WTC11 (cell line): ENCODE results near the gene TMX2.

Source experiments
- ELF4 ChIP-seq: sonication (generic); formaldehyde crosslinking; IDR thresholded peaks from 2 replicates; pipeline ENCODE4 v1.8.1; 2022; ENCODE audit warnings: low read depth, mild to moderate bottlenecking, moderate library complexity, missing genetic modification reagents
- KAT7 ChIP-seq: sonication (generic); formaldehyde crosslinking; IDR thresholded peaks from 2 replicates; pipeline ENCODE4 v1.8.1; 2023; ENCODE audit warnings: missing genetic modification reagents, mild to moderate bottlenecking, borderline replicate concordance
- RELA ChIP-seq: sonication (generic); formaldehyde crosslinking; IDR thresholded peaks from 2 replicates; pipeline ENCODE4 v1.8.1; 2022; ENCODE audit warnings: missing genetic modification reagents, mild to moderate bottlenecking, borderline replicate concordance
- TEAD1 ChIP-seq: sonication (generic); formaldehyde crosslinking; IDR thresholded peaks from 2 replicates; pipeline ENCODE4 v1.8.0; 2022; ENCODE audit warnings: mild to moderate bottlenecking, missing genetic modification reagents
- TF ChIP-seq, protein P1 (sequence below): sonication (generic); formaldehyde crosslinking; IDR thresholded peaks from 2 replicates; pipeline ENCODE4 v1.8.1; 2022; ENCODE audit warnings: low read depth, missing genetic modification reagents, borderline replicate concordance
- TF ChIP-seq, protein P2 (sequence below): fragments of 200-600 bp; IDR thresholded peaks from 2 replicates; pipeline ENCODE4 v1.8.0; 2022; ENCODE audit warnings: antibody characterized with exemption

DNA sequence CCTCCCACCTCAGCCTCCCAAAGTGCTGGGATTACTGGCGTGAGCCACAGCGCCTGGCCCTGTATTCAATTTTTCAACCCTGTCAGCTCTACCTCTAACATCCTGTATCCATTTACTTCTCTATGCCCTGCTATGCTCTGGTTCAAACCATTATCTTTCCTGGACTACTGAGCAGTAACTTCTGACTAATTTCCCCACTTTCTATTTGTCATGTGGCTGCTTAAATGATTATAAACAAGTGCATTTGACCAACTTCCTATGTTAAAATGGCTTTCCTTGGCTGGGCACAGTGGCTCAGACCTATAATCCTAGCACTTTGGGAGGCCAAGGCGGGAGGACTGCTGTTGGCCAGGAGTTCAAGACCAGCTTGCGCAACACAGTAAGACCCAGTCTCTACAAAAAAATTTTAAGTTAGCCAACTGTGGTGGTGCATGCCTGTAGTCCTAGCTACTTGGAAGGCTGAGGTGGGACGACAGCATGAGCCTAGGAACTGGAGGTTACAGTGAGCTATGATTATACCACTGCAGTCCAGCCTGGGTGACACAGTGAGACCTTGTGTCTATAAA is 2.5 kb upstream of the TMX2 start:
- TF ChIP-seq, protein P1, sequence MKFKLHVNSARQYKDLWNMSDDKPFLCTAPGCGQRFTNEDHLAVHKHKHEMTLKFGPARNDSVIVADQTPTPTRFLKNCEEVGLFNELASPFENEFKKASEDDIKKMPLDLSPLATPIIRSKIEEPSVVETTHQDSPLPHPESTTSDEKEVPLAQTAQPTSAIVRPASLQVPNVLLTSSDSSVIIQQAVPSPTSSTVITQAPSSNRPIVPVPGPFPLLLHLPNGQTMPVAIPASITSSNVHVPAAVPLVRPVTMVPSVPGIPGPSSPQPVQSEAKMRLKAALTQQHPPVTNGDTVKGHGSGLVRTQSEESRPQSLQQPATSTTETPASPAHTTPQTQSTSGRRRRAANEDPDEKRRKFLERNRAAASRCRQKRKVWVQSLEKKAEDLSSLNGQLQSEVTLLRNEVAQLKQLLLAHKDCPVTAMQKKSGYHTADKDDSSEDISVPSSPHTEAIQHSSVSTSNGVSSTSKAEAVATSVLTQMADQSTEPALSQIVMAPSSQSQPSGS (CRISPR knock-in tag) = no peak
- TF ChIP-seq TEAD1 (CRISPR knock-in tag) = no peak
- TF ChIP-seq ELF4 (CRISPR knock-in tag) = no peak
- TF ChIP-seq, protein P2, sequence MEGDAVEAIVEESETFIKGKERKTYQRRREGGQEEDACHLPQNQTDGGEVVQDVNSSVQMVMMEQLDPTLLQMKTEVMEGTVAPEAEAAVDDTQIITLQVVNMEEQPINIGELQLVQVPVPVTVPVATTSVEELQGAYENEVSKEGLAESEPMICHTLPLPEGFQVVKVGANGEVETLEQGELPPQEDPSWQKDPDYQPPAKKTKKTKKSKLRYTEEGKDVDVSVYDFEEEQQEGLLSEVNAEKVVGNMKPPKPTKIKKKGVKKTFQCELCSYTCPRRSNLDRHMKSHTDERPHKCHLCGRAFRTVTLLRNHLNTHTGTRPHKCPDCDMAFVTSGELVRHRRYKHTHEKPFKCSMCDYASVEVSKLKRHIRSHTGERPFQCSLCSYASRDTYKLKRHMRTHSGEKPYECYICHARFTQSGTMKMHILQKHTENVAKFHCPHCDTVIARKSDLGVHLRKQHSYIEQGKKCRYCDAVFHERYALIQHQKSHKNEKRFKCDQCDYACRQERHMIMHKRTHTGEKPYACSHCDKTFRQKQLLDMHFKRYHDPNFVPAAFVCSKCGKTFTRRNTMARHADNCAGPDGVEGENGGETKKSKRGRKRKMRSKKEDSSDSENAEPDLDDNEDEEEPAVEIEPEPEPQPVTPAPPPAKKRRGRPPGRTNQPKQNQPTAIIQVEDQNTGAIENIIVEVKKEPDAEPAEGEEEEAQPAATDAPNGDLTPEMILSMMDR = no peak
- no peak for TF ChIP-seq KAT7 (CRISPR knock-in tag)
- TF ChIP-seq RELA = no peak
